PC-3 (cell line): Measurements from ENCODE around the gene RHOBTB3. TPM values are rescaled to one million over a fixed set of nuclear protein-coding genes. Genes with fewer than 3 reads are reported as not detected.
"Not testable (repeated sequence)": the region's sequence is repeated elsewhere in the genome, so short reads cannot be mapped to it uniquely, and the experiment has no call there.

Source experiments
- ATAC-seq: fragments of 200-7000 bp; cut with Tn5 transposase; 2 replicates; pipeline ENCODE4 v1.9.1; 2020; ENCODE audit warnings: mild to moderate bottlenecking, moderate library complexity
- BruUV-seq: library from RNA; stranded (reverse); fragments of 400-500 nt; replicated peaks from 2 replicates; lab custom pipeline; 2021; lab: Mats Ljungman, UMichigan
- CTCF ChIA-PET: fragments of 300-600 bp; sonication (Branson Sonifier 250); formaldehyde crosslinking; loops from one replicate; lab custom pipeline; 2022; ENCODE audit warnings: antibody characterized with exemption; lab: Charles Lee
- POLR2A ChIA-PET: fragments of 300-600 bp; sonication (Branson Sonifier 250); formaldehyde crosslinking; loops from one replicate; lab custom pipeline; 2022; ENCODE audit warnings: antibody characterized with exemption; ENCODE audit not compliant: unreplicated experiment; lab: Charles Lee
- DNase-seq: peaks from one replicate; pipeline ENCODE4 v3.0.0-alpha.2; 2015
- H2AFZ ChIP-seq: fragments of 300-600 bp; sonication (generic); 2 replicates; pipeline ENCODE4 v1.6.0; 2016; ENCODE audit warnings: antibody characterized with exemption, low read length
- H3F3A ChIP-seq: fragments of 300-600 bp; sonication (generic); one replicate; pipeline ENCODE4 v1.6.0; 2017; ENCODE audit warnings: antibody characterized with exemption, low read length, control low read depth, mild to moderate bottlenecking; ENCODE audit not compliant: unreplicated experiment
- H3K27ac ChIP-seq: fragments of 300-600 bp; sonication (generic); 2 replicates; pipeline ENCODE4 v1.5.1; 2016; ENCODE audit warnings: mild to moderate bottlenecking, low read length
- H3K27me3 ChIP-seq: fragments of 300-600 bp; sonication (generic); 2 replicates; pipeline ENCODE4 v1.6.1; 2016; ENCODE audit warnings: low read length, mixed read lengths
- H3K36me3 ChIP-seq: fragments of 300-600 bp; sonication (generic); 2 replicates; pipeline ENCODE4 v1.6.1; 2016; ENCODE audit warnings: low read depth, mixed run types, low read length, mixed read lengths
- H3K4me1 ChIP-seq: fragments of 300-600 bp; sonication (generic); 2 replicates; pipeline ENCODE4 v1.5.1; 2016; ENCODE audit warnings: low read length; ENCODE audit not compliant: insufficient read depth
- H3K4me2 ChIP-seq: fragments of 300-600 bp; sonication (generic); 2 replicates; pipeline ENCODE4 v1.6.0; 2016; ENCODE audit warnings: low read length
- H3K4me3 ChIP-seq: fragments of 300-600 bp; sonication (generic); 2 replicates; pipeline ENCODE4 v1.5.1; 2016; ENCODE audit warnings: mild to moderate bottlenecking, low read length, mixed read lengths
- H3K79me2 ChIP-seq: fragments of 300-600 bp; sonication (generic); 2 replicates; pipeline ENCODE4 v1.6.1; 2017; ENCODE audit warnings: low read length, mixed read lengths
- H3K9ac ChIP-seq: fragments of 300-600 bp; sonication (generic); 2 replicates; pipeline ENCODE4 v1.6.0; 2016; ENCODE audit warnings: mild to moderate bottlenecking, low read length
- H3K9me2 ChIP-seq: fragments of 300-600 bp; sonication (generic); replicated peaks from 2 replicates; pipeline ENCODE4 v1.6.1; 2016; ENCODE audit warnings: mixed run types, low read length, mixed read lengths
- H3K9me3 ChIP-seq: fragments of 300-600 bp; sonication (generic); 2 replicates; pipeline ENCODE4 v1.6.1; 2016; ENCODE audit warnings: low read length, mixed read lengths
- H4K20me1 ChIP-seq: fragments of 300-600 bp; sonication (generic); 2 replicates; pipeline ENCODE4 v1.6.1; 2016; ENCODE audit warnings: low read length, mixed read lengths
- CTCF ChIP-seq: fragments of 300-600 bp; sonication (generic); conservative IDR thresholded peaks from 2 replicates; pipeline ENCODE4 v1.5.1; 2017; ENCODE audit warnings: antibody characterized with exemption, low read depth, mild to moderate bottlenecking, low read length
- EZH2 ChIP-seq: fragments of 300-600 bp; sonication (generic); IDR thresholded peaks from one replicate; pipeline ENCODE4 v1.6.1; 2017; ENCODE audit warnings: antibody characterized with exemption, mild to moderate bottlenecking, low read length; ENCODE audit not compliant: unreplicated experiment
- EZH2phosphoT487 ChIP-seq: fragments of 300-600 bp; sonication (generic); IDR thresholded peaks from 2 replicates; pipeline ENCODE4 v1.6.1; 2018; ENCODE audit warnings: mild to moderate bottlenecking, antibody characterized with exemption, low read length, borderline replicate concordance
- intact Hi-C: fragments of 100-400 bp; cut with micrococcal nuclease; formaldehyde crosslinking; loops from 2 replicates; pipeline ENCODE4 v1.9.0; 2023
- total RNA-seq: library from RNA; depleted of rRNA; stranded (reverse); fragments of >200 nt; gene quantifications from 2 replicates; pipeline ENCODE4 v1.2.3, GENCODE V29; 2014

The RHOBTB3 gene
- total RNA-seq, 1 experiment from 2014 or later, result 16.3 TPM

- Histone ChIP-seq H3F3A (no peaks in the 10 kb centered on the region), H3K79me2 (no peaks in the 10 kb centered on the region), H3K9me3 (no peaks in the 10 kb centered on the region), H3K27ac (no peak overlapping the region), H3K4me2 (no peak overlapping the region), H3K27me3 (no peaks in the 10 kb centered on the region), H3K36me3 (peaks cover 5% of the 10 kb centered on the region; the same call in 1 of the 2 replicates), H4K20me1 (no peaks in the 10 kb centered on the region), H3K4me1 (peaks cover 27% of the 10 kb centered on the region), H3K4me3 (no peak overlapping the region), H3K9ac (no peak overlapping the region), H2AFZ (no peak overlapping the region), H3K9me2 (no peaks in the 10 kb centered on the region)
- no peak for ATAC-seq
- no peak for DNase-seq
- CTCF ChIA-PET, result no interaction called here
- intact Hi-C loops, result no loop called here
- BruUV-seq, result no TSS peak
- TF ChIP-seq EZH2phosphoT487 (no peak), EZH2 (no peak), CTCF (no peak)
- POLR2A ChIA-PET, result interaction anchor here (0.6 to 0.7 kb wide), 2 partner anchors 11 to 19 kb away, joined by 3 to 5 read pairs; no protein-coding TSS in a partner anchor
Observed at GRCh38 chr5:95812074-95812471, 80.9 kb downstream of the RHOBTB3 start.

GRCh38 chr5:95813035-95813434 is 81.9 kb downstream of the RHOBTB3 start:
- H4K20me1 ChIP-seq, H3K36me3 ChIP-seq, H3K4me2 ChIP-seq, ATAC-seq, DNase-seq, H3K9me2 ChIP-seq, H3K4me3 ChIP-seq, CTCF ChIA-PET, intact Hi-C loops, BruUV-seq, H2AFZ ChIP-seq, H3K9me3 ChIP-seq, H3K27ac ChIP-seq, H3K27me3 ChIP-seq, H3K9ac ChIP-seq, H3F3A ChIP-seq, H3K79me2 ChIP-seq, POLR2A ChIA-PET: not testable (repeated sequence)
- peaks cover 35% of the 10 kb centered on the region for H3K4me1 ChIP-seq

- no peak overlapping the region for H2AFZ ChIP-seq
- no peak overlapping the region for H3K27ac ChIP-seq
- H3K4me2 ChIP-seq, result no peak overlapping the region
- no peak for TF ChIP-seq CTCF
- no peaks in the 10 kb centered on the region for H3K9me3 ChIP-seq
- no TSS peak for BruUV-seq
- H4K20me1 ChIP-seq, result no peaks in the 10 kb centered on the region
- ChIA-PET POLR2A (no interaction called here), CTCF (no interaction called here)
- H3F3A ChIP-seq, result no peaks in the 10 kb centered on the region
- H3K4me1 ChIP-seq, result peaks cover 30% of the 10 kb centered on the region
- no peaks in the 10 kb centered on the region for H3K9me2 ChIP-seq
- no peak for DNase-seq
- peaks cover 5% of the 10 kb centered on the region; the same call in 1 of the 2 replicates for H3K36me3 ChIP-seq
- H3K27me3 ChIP-seq, result no peaks in the 10 kb centered on the region
- H3K79me2 ChIP-seq, result peaks cover 20% of the 10 kb centered on the region
- no peak overlapping the region for H3K4me3 ChIP-seq
- intact Hi-C loops, result no loop called here
- no peak overlapping the region for H3K9ac ChIP-seq
- ATAC-seq, result no peak
Observed at GRCh38 chr5:95815155-95815729, 84.1 kb downstream of the RHOBTB3 start.
